Measurements from ENCODE around the gene TAPBP. TPM values are rescaled to one million over a fixed set of nuclear protein-coding genes. Genes with fewer than 3 reads are reported as not detected.

The TAPBP gene
- total RNA-seq, 2 donors from 2014 or later = 80.0 to 103 TPM

DNA sequence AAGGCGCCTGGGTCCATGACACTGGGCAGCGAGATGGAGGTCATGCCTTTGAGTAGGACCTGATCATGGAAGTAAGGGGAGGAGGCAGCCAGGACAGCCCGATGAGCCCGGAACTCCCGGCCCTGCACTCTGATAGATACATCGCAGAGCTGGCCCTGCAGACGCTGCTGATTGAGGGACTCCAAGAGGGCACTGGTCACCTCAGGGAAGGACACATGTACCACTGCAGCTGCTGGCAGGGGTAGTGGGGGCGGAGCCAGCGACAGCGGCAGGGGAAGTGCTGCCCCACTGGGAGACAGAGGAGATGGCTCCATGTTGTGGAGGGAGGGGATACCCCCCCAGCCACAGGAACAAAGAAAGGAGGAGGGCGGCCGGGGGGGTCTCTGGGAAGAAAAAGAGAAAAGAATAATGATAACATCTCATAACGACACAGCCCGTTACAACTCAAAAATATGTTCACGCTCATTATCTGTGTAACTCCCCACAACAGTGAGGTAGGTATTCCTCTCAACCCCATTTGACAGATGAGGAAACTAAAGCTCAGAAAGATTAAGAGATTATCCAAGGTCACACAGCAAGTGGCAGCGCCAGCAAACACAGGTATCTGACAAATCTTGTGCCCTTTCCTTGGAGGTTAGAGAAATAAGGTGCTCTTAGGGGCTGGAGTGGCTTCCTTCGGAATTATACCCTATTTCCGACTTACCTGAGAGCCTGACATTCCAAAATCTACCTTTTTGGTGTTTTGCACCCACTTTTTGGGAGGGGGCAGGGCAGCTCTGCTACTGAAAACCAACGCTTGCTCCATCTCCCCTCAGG, 2.9 kb upstream of the TAPBP start:
- Histone ChIP-seq H3K27me3 (no peaks in the 10 kb centered on the region), H3K27ac (peak overlapping the region; percentile 85), H3K4me3 (peak overlapping the region; percentile 47 to 62), H3K36me3 (peaks cover 28% of the 10 kb centered on the region), H3K4me1 (peaks cover 0 to 72% of the 10 kb centered on the region in 2 donors), H3K9me3 (no peaks in the 10 kb centered on the region)
- TF ChIP-seq, protein P1, sequence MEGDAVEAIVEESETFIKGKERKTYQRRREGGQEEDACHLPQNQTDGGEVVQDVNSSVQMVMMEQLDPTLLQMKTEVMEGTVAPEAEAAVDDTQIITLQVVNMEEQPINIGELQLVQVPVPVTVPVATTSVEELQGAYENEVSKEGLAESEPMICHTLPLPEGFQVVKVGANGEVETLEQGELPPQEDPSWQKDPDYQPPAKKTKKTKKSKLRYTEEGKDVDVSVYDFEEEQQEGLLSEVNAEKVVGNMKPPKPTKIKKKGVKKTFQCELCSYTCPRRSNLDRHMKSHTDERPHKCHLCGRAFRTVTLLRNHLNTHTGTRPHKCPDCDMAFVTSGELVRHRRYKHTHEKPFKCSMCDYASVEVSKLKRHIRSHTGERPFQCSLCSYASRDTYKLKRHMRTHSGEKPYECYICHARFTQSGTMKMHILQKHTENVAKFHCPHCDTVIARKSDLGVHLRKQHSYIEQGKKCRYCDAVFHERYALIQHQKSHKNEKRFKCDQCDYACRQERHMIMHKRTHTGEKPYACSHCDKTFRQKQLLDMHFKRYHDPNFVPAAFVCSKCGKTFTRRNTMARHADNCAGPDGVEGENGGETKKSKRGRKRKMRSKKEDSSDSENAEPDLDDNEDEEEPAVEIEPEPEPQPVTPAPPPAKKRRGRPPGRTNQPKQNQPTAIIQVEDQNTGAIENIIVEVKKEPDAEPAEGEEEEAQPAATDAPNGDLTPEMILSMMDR (IDR thresholded peaks at IDR 0.05) = no peak
- no peak for DNase-seq (ENCODE audit: low spot score)

DNA sequence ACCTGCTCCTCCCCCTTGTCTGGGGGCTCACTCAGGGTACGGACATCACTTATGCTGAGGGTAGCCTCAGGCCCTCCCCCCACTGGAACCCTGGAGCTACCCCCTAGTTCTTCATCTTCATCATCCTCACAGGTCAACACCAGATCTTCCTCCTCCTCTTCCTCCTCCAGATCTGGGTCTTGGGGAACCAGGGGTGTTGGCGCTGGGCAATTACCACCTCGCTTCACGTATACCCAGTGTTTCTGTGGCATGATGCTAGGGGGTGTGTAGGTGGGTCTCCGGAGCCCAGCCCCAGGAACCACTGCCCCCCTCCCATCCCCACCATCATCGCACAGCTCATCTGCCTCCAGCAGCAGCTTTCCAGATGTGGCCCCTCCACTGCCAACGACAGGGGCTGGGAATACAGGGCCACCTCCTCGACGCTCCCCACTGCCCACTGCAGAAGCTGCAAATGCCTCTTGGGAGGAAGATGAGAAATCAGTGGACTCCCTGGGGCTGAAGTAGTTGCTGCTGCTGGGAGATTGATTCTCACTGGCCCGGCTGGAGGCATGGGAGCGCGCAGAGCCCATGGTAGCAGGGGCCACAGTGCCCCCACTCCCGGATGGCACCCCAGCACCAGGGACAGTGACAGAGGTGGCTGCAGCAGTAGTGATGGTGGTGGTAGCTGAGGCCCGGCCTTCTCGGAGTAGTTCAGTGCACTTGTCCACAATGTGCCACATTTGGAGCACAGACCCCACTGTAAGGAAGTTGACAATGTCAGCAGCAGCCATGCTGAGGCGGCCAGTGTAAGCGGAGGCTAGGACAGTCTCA, 2.1 kb upstream of the TAPBP start:
- Histone ChIP-seq H3K4me3 (no peak overlapping the region), H3K27ac (peak overlapping the region; percentile 85 to 91), H3K9me3 (no peaks in the 10 kb centered on the region), H3K4me1 (peaks cover 0 to 72% of the 10 kb centered on the region in 2 donors), H3K27me3 (no peaks in the 10 kb centered on the region), H3K36me3 (peaks cover 26% of the 10 kb centered on the region)
- TF ChIP-seq, protein P1 (IDR thresholded peaks at IDR 0.05) = no peak
- no peak for DNase-seq (ENCODE audit: low spot score)

DNA sequence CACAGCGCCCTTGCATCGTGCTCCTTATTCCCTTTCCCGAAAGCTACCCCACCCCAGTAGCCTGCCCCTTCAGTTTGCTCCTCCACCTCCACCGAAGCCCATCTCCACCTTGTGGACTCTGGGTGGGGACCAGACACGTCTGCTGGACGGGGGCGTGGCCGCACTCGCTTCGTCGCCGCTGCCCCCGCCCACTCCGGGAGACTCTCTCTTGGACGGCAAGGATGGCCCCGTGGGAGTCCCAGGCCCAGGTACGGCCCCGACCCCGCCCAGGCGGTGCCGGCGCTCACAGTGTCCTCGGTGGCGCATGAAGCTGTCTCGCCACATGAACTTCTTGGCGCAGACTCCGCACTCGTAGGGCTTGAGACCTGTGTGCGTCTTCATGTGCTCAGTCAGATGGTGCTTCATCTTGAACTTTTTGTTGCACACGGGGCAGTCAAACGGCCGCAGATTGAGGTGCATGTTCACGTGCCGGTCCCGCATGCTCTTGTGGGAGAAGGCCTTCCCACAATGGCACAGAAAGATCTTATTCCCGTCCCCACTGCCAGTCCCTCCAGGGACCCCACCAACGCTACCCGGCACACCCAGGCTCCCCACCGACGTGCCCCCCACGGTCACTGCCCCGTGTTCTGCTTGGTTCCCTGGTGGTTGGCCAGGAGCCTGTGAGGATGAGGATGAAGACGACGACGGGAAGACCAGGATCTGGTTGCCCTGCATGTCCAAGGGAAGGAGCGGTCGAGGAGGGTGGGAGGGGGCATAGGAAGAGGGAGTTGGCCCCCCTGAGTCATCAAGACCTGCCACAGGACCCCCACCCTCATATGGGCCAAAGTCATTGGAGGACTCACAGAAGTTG, 1.3 kb upstream of the TAPBP start:
- Histone ChIP-seq H3K27ac (peak overlapping the region; percentile 89 to 91), H3K4me1 (peaks cover 0 to 64% of the 10 kb centered on the region in 2 donors), H3K4me3 (peak overlapping the region; percentile 75 to 80), H3K9me3 (no peaks in the 10 kb centered on the region), H3K27me3 (no peaks in the 10 kb centered on the region), H3K36me3 (peaks cover 21% of the 10 kb centered on the region)
- DNase-seq (ENCODE audit: low spot score) = no peak
- TF ChIP-seq, protein P1 (IDR thresholded peaks at IDR 0.05) = no peak

DNA sequence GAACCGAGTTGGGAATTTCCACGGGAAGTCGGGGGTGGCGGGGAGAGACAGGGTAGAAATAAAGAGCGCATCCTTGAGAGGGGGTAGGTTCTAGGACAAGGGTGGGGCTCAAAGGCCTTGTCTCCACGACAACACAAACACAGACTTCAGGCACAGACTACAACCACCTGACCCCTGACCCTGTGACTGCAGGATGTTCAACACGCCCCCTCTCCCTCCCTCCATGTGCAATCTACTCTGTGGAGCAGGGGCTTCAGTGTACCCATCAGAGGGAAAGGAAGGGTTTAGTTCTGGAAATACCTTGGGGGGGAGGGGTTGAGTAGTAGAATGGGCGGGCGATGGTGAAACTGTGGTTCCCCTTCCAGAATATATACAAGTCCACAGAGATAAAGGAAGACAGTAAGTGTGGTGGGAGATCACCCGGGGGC, 651 bp upstream of the TAPBP start:
- TF ChIP-seq, protein P1 (IDR thresholded peaks at IDR 0.05) = no peak
- Histone ChIP-seq H3K27me3 (no peaks in the 10 kb centered on the region), H3K36me3 (peaks cover 15% of the 10 kb centered on the region), H3K4me1 (peaks cover 0 to 57% of the 10 kb centered on the region in 2 donors), H3K4me3 (peak overlapping the region; percentile 75 to 80), H3K9me3 (no peaks in the 10 kb centered on the region), H3K27ac (peak overlapping the region; percentile 89 to 91)
- peak; percentile 85 for DNase-seq (ENCODE audit: low spot score)

DNA sequence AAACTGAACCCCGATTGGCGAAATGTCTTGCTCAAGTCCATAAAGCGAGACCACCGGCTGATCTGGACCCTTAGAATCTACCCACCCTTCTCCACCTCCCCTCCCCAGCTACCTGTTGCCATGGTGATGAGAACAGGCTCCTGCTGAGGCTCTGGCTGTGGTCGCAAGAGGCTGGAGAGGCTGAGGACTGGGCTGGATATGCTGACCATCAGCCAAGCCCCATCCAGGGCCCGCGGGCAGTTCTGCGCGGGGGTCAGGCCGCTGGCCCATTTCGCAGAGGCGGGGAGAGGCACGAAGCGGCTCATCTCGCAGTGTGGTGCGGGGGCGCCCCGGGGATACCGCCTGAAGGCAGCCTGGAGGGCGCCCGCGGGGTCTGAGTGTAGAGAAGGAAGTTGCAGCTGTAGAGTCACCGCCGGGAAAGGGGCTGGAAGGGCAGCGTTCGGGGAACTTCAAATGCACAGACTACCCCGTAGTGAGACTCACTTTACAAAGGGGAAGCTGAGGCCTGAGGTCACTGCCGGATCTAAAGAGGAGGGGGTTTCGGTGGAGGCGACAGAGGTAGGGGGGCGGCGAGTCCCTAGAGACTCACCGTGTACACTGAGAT, 671 bp downstream of the TAPBP start:
- H3K27ac ChIP-seq = peak overlapping the region; percentile 89 to 91
- H3K4me3 ChIP-seq = peak overlapping the region; percentile 75 to 80
- H3K9me3 ChIP-seq = no peaks in the 10 kb centered on the region
- H3K27me3 ChIP-seq = no peaks in the 10 kb centered on the region
- peaks cover 3% of the 10 kb centered on the region for H3K36me3 ChIP-seq
- peak; percentile 73 for DNase-seq (ENCODE audit: low spot score)
- TF ChIP-seq, protein P1 (IDR thresholded peaks at IDR 0.05) = no peak
- peaks cover 0 to 45% of the 10 kb centered on the region in 2 donors for H3K4me1 ChIP-seq
